ENCODE results near the gene APRT. TPM values are rescaled to one million over a fixed set of nuclear protein-coding genes. Genes with fewer than 3 reads are reported as not detected.
A peak's percentile ranks its signal among the peaks of the same experiment; 100 is the strongest.

APRT gene
- total and polyA plus RNA-seq, 2 of the 8 experiments (the other 6 are each of a cell fraction or from before 2014, with no cell fraction given): 221 to 267 TPM

GRCh38 chr16:88805887-88806393 lies 5.8 kb downstream of the APRT start:
- no peak for DNase-seq (ENCODE audit: low read depth in 1 of 2, low spot score in 2 of 2)
- H3K14ac ChIP-seq (ENCODE audit: insufficient read length): no peak overlapping the region
- peak overlapping the region; percentile 42 for H4K8ac ChIP-seq (ENCODE audit: extremely low read depth, insufficient read depth, low read length)
- H2AK5ac ChIP-seq (ENCODE audit: low read depth, low read length): no peak overlapping the region
- H3K4ac ChIP-seq (replicated peaks; ENCODE audit: insufficient read length, low read depth, low read length): no peak overlapping the region
- no peak overlapping the region for H4K91ac ChIP-seq (replicated peaks; ENCODE audit: insufficient read length, low read length)
- TF ChIP-seq POLR2AphosphoS5 (IDR thresholded peaks at IDR 0.05; ENCODE audit: low read depth, low read length) (0 out of 2 replicates have a peak, but pooled peaks have one; percentile 37), JUN (IDR thresholded peaks at IDR 0.05; ENCODE audit: low read depth, low read length) (no peak)
- H3K23me2 ChIP-seq (ENCODE audit: low read depth, low read length): peaks cover 13% of the 10 kb centered on the region
- H3K18ac ChIP-seq (ENCODE audit: extremely low read depth, low read length): no peak overlapping the region
- no peak overlapping the region for H3K27ac ChIP-seq (ENCODE audit: low read depth, low read length)
- POLR2A ChIA-PET (ENCODE audit: partially characterized antibody): interaction anchor here (1.0 to 8.1 kb wide), 17 partner anchors 13 to 358 kb away, joined by 3 to 77 read pairs (median 5); partner anchors contain the start of gene PABPN1L
- no peak overlapping the region for H3K4me3 ChIP-seq (ENCODE audit: extremely low read depth in 1 of 4, insufficient read depth in 2 of 4, low read depth in 3 of 4, low read length in 4 of 4)
- H3K23ac ChIP-seq (ENCODE audit: insufficient read length): no peak overlapping the region
- H4K5ac ChIP-seq (ENCODE audit: insufficient read length, low read depth, low read length): no peak overlapping the region
- no peaks in the 10 kb centered on the region for H3K27me3 ChIP-seq (replicated peaks in 1 of 4; ENCODE audit: control insufficient read depth in 3 of 4, extremely low read depth in 1 of 4, insufficient read depth in 3 of 4, low read length in 3 of 4)
- peaks cover 33 to 48% of the 10 kb centered on the region in 2 experiments for H4K20me1 ChIP-seq (replicated peaks in 1 of 2; ENCODE audit: control insufficient read depth in 1 of 2, insufficient read depth in 2 of 2, low read length in 2 of 2)
- no peak overlapping the region; a peak in 1 of 4 replicates for H3K4me2 ChIP-seq (ENCODE audit: insufficient read depth in 1 of 2, low read depth in 2 of 2, low read length in 2 of 2)
- WGBS, 2 experiments (ENCODE audit: extremely low coverage in 1 of 2, insufficient coverage in 1 of 2, insufficient read length in 1 of 2, insufficient replicate concordance in 2 of 2, low coverage in 1 of 2, low lambda C conversion rate in 2 of 2, missing lambda C conversion rate in 1 of 2): 98% methylated on average over 18 of the region's 21 CpGs; no CpG with 5 or more reads in 1 of the 2 experiments
- peaks cover 0 to 28% of the 10 kb centered on the region in 2 experiments; a peak in 2 of 4 replicates for H3K79me2 ChIP-seq (ENCODE audit: control insufficient read depth in 1 of 2, insufficient read depth in 2 of 2, low read length in 2 of 2)
- H2BK15ac ChIP-seq (ENCODE audit: low read length): no peak overlapping the region
- no peak overlapping the region for H2BK120ac ChIP-seq (replicated peaks; ENCODE audit: low read depth, low read length)
- FAIRE-seq: no peak
- no peak overlapping the region for H2AFZ ChIP-seq (ENCODE audit: low read length)
- H3K4me1 ChIP-seq (replicated peaks in 1 of 4; ENCODE audit: control insufficient read depth in 3 of 4, insufficient read depth in 4 of 4, low read length in 3 of 4): peaks cover 0 to 19% (median 13%) of the 10 kb centered on the region in 4 experiments; a peak in 5 of 7 replicates
- no peaks in the 10 kb centered on the region for H3K9me3 ChIP-seq (ENCODE audit: insufficient read depth in 2 of 2, low read depth in 1 of 2, low read length in 1 of 2)
- H2BK20ac ChIP-seq (ENCODE audit: low read length): no peak overlapping the region
- no peak overlapping the region for H2BK12ac ChIP-seq (ENCODE audit: low read depth, low read length)
- CTCF ChIA-PET (ENCODE audit: partially characterized antibody): interaction anchor here (0.9 to 2.3 kb wide), 4 partner anchors 9 to 69 kb away, joined by 3 to 8 read pairs (median 4); no protein-coding TSS in a partner anchor
- H3K9ac ChIP-seq (replicated peaks in 1 of 4; ENCODE audit: extremely low read depth in 1 of 4, low read depth in 3 of 4, low read length in 3 of 4): no peak overlapping the region
- no peak overlapping the region for H3K56ac ChIP-seq (replicated peaks; ENCODE audit: insufficient read length, low read depth, low read length)
- no peak overlapping the region; the same call in 1 of the 2 replicates for H2BK5ac ChIP-seq (ENCODE audit: low read depth, low read length)
- peaks cover 36 to 63% (median 47%) of the 10 kb centered on the region in 4 experiments for H3K36me3 ChIP-seq (ENCODE audit: control insufficient read depth in 2 of 4, insufficient read depth in 4 of 4, low read length in 3 of 4)
- H3K79me1 ChIP-seq (ENCODE audit: low read depth, low read length): peaks cover 15% of the 10 kb centered on the region

All from H1 (cell line).